Activated CD4-positive, alpha-beta memory T cell treated with anti-CD3 and anti-CD28 coated beads for 36 hours (primary cell): Measurements from ENCODE around the gene OSTN. TPM values are rescaled to one million over a fixed set of nuclear protein-coding genes. Genes with fewer than 3 reads are reported as not detected.
"Not testable (repeated sequence)": the region's sequence is repeated elsewhere in the genome, so short reads cannot be mapped to it uniquely, and the experiment has no call there.

ENCODE experiments used
- CTCF ChIA-PET: fragments of 350-600 bp; sonication (Branson Sonifier 250); formaldehyde crosslinking; loops from one replicate; lab custom pipeline; 2021; ENCODE audit warnings: antibody characterized with exemption, inconsistent platforms; lab: Charles Lee
- POLR2A ChIA-PET: fragments of 350-600 bp; sonication (Branson Sonifier 250); formaldehyde crosslinking; loops from one replicate; lab custom pipeline; 2021; ENCODE audit warnings: antibody characterized with exemption; lab: Charles Lee
- DNase-seq: peaks from one replicate; pipeline ENCODE4 v3.0.0-alpha.2; 2020
- H3K27ac Mint-ChIP-seq: one replicate; pipeline ENCODE4 v1.8.0; 2021; ENCODE audit warnings: mixed read lengths
- H3K27me3 Mint-ChIP-seq: one replicate; pipeline ENCODE4 v1.8.0; 2021; ENCODE audit warnings: mixed read lengths
- H3K36me3 Mint-ChIP-seq: one replicate; pipeline ENCODE4 v1.8.0; 2021; ENCODE audit warnings: mixed read lengths
- H3K4me1 Mint-ChIP-seq: one replicate; pipeline ENCODE4 v1.8.0; 2021; ENCODE audit warnings: low read depth, mixed read lengths
- H3K4me3 Mint-ChIP-seq: one replicate; pipeline ENCODE4 v1.8.0; 2021; ENCODE audit warnings: mild to moderate bottlenecking, mixed read lengths
- H3K9me3 Mint-ChIP-seq: one replicate; pipeline ENCODE4 v1.8.0; 2021; ENCODE audit warnings: mixed read lengths
- intact Hi-C: fragments of 100-400 bp; cut with micrococcal nuclease; formaldehyde crosslinking; loops from one replicate; pipeline ENCODE4 v1.15.1; 2023
- total RNA-seq, 2 experiments: library from RNA; stranded (reverse); gene quantifications; one replicate each; pipeline ENCODE4 v1.2.3, GENCODE V29; 2021

The OSTN gene
- total RNA-seq, 2 experiments from 2014 or later = not detected

- H3K9me3 Mint-ChIP-seq, H3K36me3 Mint-ChIP-seq, POLR2A ChIA-PET, H3K4me3 Mint-ChIP-seq, H3K27me3 Mint-ChIP-seq, CTCF ChIA-PET, DNase-seq, intact Hi-C loops, H3K27ac Mint-ChIP-seq, H3K4me1 Mint-ChIP-seq: not testable (repeated sequence)
Measured at GRCh38 chr3:191192270-191192669, 6.8 kb upstream of the OSTN start.

GRCh38 chr3:191192941-191193340 lies 6.1 kb upstream of the OSTN start:
- intact Hi-C loops = no loop called here
- ChIA-PET CTCF (no interaction called here), POLR2A (no interaction called here)
- no peaks in the 10 kb centered on the region for H3K36me3 Mint-ChIP-seq
- H3K4me3 Mint-ChIP-seq = no peak overlapping the region
- no peaks in the 10 kb centered on the region for H3K4me1 Mint-ChIP-seq
- H3K27me3 Mint-ChIP-seq = no peaks in the 10 kb centered on the region
- no peak overlapping the region for H3K27ac Mint-ChIP-seq
- no peaks in the 10 kb centered on the region for H3K9me3 Mint-ChIP-seq
- DNase-seq = no peak

GRCh38 chr3:191197761-191198306 lies 1.2 kb upstream of the OSTN start:
- POLR2A ChIA-PET = no interaction called here
- intact Hi-C loops = no loop called here
- CTCF ChIA-PET = no interaction called here
- Mint-ChIP-seq H3K4me1 (no peaks in the 10 kb centered on the region), H3K4me3 (no peak overlapping the region), H3K27ac (no peak overlapping the region), H3K27me3 (no peaks in the 10 kb centered on the region), H3K36me3 (no peaks in the 10 kb centered on the region), H3K9me3 (no peaks in the 10 kb centered on the region)
- DNase-seq = no peak

- POLR2A ChIA-PET = no interaction called here
- no peaks in the 10 kb centered on the region for H3K4me1 Mint-ChIP-seq
- no peak for DNase-seq
- H3K27ac Mint-ChIP-seq = no peak overlapping the region
- no peaks in the 10 kb centered on the region for H3K27me3 Mint-ChIP-seq
- intact Hi-C loops = no loop called here
- H3K36me3 Mint-ChIP-seq = no peaks in the 10 kb centered on the region
- H3K4me3 Mint-ChIP-seq = no peak overlapping the region
- H3K9me3 Mint-ChIP-seq = no peaks in the 10 kb centered on the region
- CTCF ChIA-PET = no interaction called here
Measured at GRCh38 chr3:191198480-191198879, 561 bp upstream of the OSTN start.

- no peaks in the 10 kb centered on the region for H3K36me3 Mint-ChIP-seq
- H3K4me3 Mint-ChIP-seq = no peak overlapping the region
- ChIA-PET CTCF (no interaction called here), POLR2A (no interaction called here)
- no peaks in the 10 kb centered on the region for H3K9me3 Mint-ChIP-seq
- H3K27ac Mint-ChIP-seq = no peak overlapping the region
- H3K4me1 Mint-ChIP-seq = no peaks in the 10 kb centered on the region
- no peaks in the 10 kb centered on the region for H3K27me3 Mint-ChIP-seq
- DNase-seq = no peak
- intact Hi-C loops = no loop called here
Measured at GRCh38 chr3:191210032-191210431, 11.0 kb downstream of the OSTN start.

GRCh38 chr3:191216510-191216909 lies 17.5 kb downstream of the OSTN start:
- POLR2A ChIA-PET = no interaction called here
- Mint-ChIP-seq H3K27me3 (no peaks in the 10 kb centered on the region), H3K27ac (no peak overlapping the region), H3K9me3 (no peaks in the 10 kb centered on the region), H3K4me1 (no peaks in the 10 kb centered on the region), H3K36me3 (no peaks in the 10 kb centered on the region), H3K4me3 (no peak overlapping the region)
- no peak for DNase-seq
- CTCF ChIA-PET = no interaction called here
- intact Hi-C loops = no loop called here

- Mint-ChIP-seq H3K4me3 (no peak overlapping the region), H3K36me3 (no peaks in the 10 kb centered on the region), H3K27ac (no peak overlapping the region), H3K9me3 (no peaks in the 10 kb centered on the region), H3K4me1 (no peaks in the 10 kb centered on the region), H3K27me3 (no peaks in the 10 kb centered on the region)
- ChIA-PET CTCF (no interaction called here), POLR2A (no interaction called here)
- DNase-seq = no peak
- intact Hi-C loops = no loop called here
Measured at GRCh38 chr3:191217301-191217700, 18.3 kb downstream of the OSTN start.

GRCh38 chr3:191220908-191221307 lies 21.9 kb downstream of the OSTN start:
- no peaks in the 10 kb centered on the region for H3K4me1 Mint-ChIP-seq
- H3K36me3 Mint-ChIP-seq = no peaks in the 10 kb centered on the region
- no peak for DNase-seq
- ChIA-PET POLR2A (no interaction called here), CTCF (no interaction called here)
- H3K27me3 Mint-ChIP-seq = no peaks in the 10 kb centered on the region
- no peak overlapping the region for H3K4me3 Mint-ChIP-seq
- H3K9me3 Mint-ChIP-seq = peaks cover 2% of the 10 kb centered on the region
- no peak overlapping the region for H3K27ac Mint-ChIP-seq
- intact Hi-C loops = no loop called here

GRCh38 chr3:191221638-191222037 lies 22.6 kb downstream of the OSTN start:
- peaks cover 2% of the 10 kb centered on the region for H3K9me3 Mint-ChIP-seq
- H3K4me1 Mint-ChIP-seq = no peaks in the 10 kb centered on the region
- no peaks in the 10 kb centered on the region for H3K36me3 Mint-ChIP-seq
- CTCF ChIA-PET = no interaction called here
- H3K4me3 Mint-ChIP-seq = no peak overlapping the region
- intact Hi-C loops = no loop called here
- H3K27ac Mint-ChIP-seq = no peak overlapping the region
- POLR2A ChIA-PET = no interaction called here
- no peak for DNase-seq
- H3K27me3 Mint-ChIP-seq = no peaks in the 10 kb centered on the region

- Mint-ChIP-seq H3K9me3 (peaks cover 2% of the 10 kb centered on the region), H3K27ac (no peak overlapping the region), H3K36me3 (no peaks in the 10 kb centered on the region), H3K27me3 (no peaks in the 10 kb centered on the region), H3K4me3 (no peak overlapping the region), H3K4me1 (no peaks in the 10 kb centered on the region)
- intact Hi-C loops = no loop called here
- POLR2A ChIA-PET = no interaction called here
- no peak for DNase-seq
- CTCF ChIA-PET = no interaction called here
Measured at GRCh38 chr3:191227541-191227940, 28.5 kb downstream of the OSTN start.

GRCh38 chr3:191234216-191234615 lies 35.2 kb downstream of the OSTN start:
- no peak for DNase-seq
- intact Hi-C loops = no loop called here
- no peak overlapping the region for H3K4me3 Mint-ChIP-seq
- H3K36me3 Mint-ChIP-seq = no peaks in the 10 kb centered on the region
- peaks cover 2% of the 10 kb centered on the region for H3K4me1 Mint-ChIP-seq
- H3K27me3 Mint-ChIP-seq = no peaks in the 10 kb centered on the region
- no peaks in the 10 kb centered on the region for H3K9me3 Mint-ChIP-seq
- POLR2A ChIA-PET = no interaction called here
- H3K27ac Mint-ChIP-seq = no peak overlapping the region
- CTCF ChIA-PET = no interaction called here

- CTCF ChIA-PET = no interaction called here
- Mint-ChIP-seq H3K27ac (no peak overlapping the region), H3K9me3 (no peaks in the 10 kb centered on the region)
Measured at GRCh38 chr3:191235331-191236314, 36.6 kb downstream of the OSTN start.

GRCh38 chr3:191236646-191237045 lies 37.6 kb downstream of the OSTN start:
- no peaks in the 10 kb centered on the region for H3K36me3 Mint-ChIP-seq
- H3K4me3 Mint-ChIP-seq = no peak overlapping the region
- ChIA-PET POLR2A (no interaction called here), CTCF (no interaction called here)
- H3K4me1 Mint-ChIP-seq = peaks cover 2% of the 10 kb centered on the region
- no peaks in the 10 kb centered on the region for H3K27me3 Mint-ChIP-seq
- no peaks in the 10 kb centered on the region for H3K9me3 Mint-ChIP-seq
- no peak for DNase-seq
- intact Hi-C loops = no loop called here
- H3K27ac Mint-ChIP-seq = no peak overlapping the region

More at GRCh38 chr3:191235331-191236314, 36.6 kb downstream of the OSTN start:
- Mint-ChIP-seq H3K4me3 (no peak overlapping the region), H3K36me3 (no peaks in the 10 kb centered on the region), H3K27me3 (no peaks in the 10 kb centered on the region), H3K4me1 (peaks cover 2% of the 10 kb centered on the region)
- intact Hi-C loops = no loop called here
- POLR2A ChIA-PET = no interaction called here
- no peak for DNase-seq
